ENCODE data around the gene AUTS2.

Gene AUTS2

DNA sequence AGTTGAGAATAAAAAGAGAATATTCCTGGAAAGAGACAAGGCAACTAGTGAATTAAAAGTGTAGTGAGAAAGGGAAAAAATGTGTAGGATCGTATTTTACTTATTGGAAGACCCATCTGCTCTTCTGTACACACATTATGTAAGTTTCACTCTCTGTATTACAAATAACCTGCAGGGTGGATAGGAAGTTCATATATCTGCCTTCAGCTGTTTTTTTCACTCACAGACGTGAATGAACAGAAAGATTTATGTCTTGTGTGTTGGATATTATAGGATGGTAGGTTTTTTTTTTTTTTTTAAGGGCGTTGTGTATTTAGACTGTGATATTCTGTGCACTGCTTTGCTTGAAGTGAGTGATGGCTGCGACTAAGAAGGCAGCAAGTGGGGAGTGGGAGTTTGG lies 266.5 kb downstream of the AUTS2 start:
- DNase-seq, result no peak

DNA sequence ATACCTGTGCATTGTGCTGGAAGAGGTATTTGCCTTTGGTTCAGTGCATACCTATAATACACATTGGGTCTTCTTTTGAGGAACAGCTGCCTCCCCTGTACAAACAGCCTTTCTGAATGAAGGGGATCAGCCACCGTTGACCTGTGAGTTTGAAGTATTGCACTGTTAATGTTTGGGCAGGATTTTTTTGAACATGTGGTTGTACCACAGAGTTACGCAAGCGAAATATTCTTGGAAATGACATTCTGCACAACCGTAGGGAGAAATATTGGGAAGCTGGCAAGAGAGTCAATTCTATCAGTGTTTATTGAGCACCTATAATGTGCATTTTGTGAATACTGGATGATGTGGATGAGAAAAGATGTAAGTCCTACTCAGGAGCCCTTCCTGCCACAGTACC lies 270.6 kb downstream of the AUTS2 start:
- no peak for DNase-seq

DNA sequence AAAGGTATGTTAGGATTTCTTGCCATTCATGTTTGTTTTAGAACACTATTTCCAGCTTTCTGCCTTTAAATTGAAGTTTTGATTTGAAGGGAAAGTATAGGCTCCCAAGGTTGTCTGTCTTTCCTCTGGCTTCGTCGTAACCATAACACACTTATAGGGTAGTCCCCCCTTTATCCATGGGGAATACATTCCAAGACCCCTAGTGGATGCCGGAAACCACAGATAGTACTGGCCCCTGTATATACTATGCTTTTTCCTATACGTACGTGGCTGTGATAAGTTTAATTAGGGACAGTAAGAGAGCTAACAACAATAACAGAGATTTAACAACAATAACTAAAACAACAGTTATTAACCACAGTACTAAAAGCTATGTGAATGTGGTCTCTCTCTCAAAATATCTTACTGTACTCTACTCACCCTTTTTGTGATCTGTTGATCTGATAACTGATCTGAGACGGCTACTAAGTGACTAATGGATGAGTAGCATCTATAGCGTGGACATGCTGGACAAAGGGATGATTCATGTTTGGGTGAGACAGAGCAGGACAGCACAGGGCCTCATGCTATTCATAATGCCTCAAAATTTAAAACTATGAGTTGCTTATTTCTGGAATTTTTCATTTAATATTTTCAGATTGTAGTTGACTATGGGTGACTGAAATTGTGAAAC lies 273.1 kb downstream of the AUTS2 start:
- no peak for DNase-seq

DNA sequence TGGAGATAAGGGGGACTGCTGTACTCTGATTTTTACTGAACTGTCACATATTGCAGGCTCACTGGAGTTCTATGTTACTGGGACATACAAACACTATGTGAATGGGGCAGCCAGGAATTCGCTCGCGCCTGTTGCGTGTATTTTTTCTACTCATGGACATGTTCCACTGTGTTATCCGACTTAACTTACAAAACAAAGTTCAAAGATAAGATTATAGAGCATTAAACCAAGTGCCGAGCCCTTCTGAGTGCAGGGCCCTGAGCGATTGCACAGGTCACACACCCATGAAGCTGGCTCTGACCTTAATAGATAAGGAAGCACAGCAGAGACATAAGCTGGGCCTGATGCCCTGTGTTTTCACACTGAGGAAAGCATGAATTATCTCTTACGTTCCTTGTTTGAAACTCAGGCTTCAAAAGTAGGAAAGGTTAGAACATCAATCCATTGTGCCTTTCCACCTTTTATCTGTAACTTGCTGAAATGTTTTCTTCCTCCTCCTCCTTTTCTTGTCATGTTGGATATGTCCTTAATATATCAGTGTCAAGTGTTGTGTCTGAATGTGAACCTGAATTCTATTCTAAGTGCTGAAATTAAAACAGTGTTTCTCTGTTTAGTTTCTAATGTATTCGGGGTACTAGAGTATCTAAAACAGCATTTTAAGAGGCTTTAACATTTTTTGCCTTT lies 273.8 kb downstream of the AUTS2 start:
- DNase-seq, result no peak

DNA sequence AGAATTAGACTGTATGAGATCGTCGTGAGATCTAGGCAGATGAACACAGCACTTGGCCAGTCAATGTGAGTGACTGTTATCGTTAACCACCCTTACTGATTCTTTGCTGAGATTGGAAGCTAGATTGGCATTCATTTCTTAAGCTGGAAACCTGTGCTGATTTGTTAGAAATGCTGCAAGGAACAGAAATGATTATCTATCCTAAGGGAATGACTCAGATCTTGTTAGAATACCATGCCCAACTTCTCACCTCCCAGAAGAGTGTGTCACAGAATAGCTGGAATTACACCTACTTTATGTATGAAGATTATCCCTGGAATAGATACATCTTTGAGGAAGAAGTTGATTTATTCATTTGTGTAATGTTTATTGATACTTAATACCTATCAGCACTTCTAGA lies 275.2 kb downstream of the AUTS2 start:
- DNase-seq, result no peak

DNA sequence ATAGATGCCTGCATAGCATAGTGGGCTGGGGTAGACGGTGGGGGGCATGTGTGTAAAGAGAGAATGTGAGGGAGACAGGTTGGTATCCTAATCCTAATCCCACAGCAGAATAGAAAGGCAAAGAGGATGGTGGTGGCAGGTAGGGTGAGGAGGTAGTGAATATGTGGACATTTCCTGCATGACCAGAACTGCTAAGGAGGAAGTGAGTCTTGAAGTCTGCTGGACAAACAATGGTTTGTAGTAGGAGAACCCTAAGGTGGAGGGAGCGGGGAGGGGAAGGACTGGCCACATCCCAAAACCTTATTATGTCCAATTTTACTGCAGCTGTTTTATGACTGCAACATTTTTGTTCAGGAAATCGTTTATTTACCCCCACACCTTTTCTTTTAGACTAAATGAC lies 279.7 kb downstream of the AUTS2 start:
- no peak for DNase-seq

DNA sequence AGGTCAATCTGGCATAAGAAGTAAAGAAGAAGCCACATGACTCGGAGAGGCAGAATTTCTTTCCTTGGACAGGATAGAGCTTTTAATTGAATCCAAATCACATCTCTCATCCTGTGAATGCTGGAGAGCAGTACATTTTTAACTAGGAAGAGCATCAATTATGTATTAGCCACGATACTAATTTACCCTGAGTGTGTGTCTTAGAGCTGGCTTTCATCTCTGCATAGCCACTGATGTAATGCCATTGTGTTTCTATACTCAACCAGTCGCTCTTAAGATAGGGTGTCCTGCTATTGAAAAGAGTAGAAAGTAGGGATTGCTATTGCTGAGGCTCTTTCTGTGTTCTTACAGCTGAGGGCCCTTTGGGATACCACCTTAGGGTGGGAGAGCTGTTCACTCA lies 280.3 kb downstream of the AUTS2 start:
- no peak for DNase-seq

DNA sequence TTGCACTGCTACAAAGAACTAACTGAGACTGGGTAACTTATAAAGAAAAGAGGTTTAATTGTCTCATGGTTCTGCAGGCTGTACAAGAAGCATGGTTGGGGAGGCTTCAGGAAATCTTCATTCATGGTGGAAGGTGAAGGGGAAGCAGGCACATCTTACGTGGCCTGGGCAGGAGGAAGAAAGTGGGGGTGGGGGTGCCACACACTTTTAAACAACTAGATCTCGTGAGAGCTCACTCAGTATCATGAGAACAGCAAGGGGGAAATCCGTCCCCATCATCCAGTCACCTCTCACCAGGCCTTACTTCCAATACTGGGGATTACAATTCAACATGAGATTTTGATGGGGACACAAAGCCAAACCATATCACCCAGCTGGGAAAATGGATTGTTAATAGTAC lies 281.7 kb downstream of the AUTS2 start:
- DNase-seq, result no peak

DNA sequence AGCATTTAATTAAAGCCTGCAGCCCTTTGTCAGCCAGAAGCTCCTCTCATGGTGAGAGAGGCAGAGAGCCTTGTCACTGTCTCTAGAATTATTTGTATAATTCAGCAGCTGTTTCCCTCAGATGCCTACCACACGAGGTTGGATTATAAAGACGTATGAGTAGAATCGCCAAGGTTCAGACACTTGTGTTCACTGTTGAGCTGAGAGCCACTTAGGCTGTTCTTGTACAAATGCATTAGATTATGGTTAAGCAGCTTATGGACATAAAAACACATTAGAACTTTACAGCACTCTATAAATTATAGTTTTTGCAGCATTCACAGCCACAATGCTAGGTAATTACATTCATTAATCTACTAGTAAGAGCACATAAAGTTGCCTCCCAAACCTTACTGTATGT lies 282.6 kb downstream of the AUTS2 start:
- no peak for DNase-seq

DNA sequence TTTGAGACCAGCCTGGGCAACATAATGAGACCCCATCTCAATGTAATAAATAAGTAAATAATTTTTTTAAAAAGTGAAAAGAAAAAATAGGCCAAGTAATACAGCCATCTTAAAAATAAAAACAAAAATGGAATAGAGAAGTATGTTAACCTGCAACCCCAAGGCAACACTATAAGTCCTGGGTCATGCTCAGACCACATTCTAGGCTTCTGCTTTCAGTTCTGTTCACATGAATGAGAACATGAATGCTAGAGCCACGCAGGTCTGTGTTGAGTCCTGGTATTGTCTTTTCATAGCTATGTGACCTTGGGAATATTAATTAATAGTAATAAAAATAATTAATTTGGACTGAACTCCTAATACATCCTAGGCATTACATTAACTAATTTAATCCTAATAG lies 284.0 kb downstream of the AUTS2 start:
- DNase-seq, result no peak

DNA sequence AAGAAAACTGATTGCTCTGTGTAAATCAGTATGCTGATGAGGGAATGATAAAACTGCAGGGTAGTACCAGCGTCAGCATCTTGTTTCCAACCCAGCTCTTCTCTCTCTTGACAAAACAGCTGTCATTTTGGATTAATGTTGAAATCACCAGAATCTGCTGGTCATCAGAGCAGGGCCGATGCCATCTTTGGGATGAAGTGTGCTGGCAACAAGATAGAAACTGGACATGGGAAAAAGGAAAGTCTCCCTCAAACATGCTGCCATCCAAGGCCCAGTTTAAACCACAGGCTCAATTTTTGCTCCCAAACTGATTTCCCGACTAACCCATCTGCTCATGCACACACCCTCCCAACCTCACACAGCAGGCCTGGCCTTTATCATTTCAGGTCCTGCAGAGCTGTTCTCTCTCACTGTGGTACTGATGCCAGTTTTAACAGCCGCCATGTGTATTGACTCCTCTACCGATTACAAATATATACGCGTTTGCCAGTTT lies 285.2 kb downstream of the AUTS2 start:
- DNase-seq, result no peak

DNA sequence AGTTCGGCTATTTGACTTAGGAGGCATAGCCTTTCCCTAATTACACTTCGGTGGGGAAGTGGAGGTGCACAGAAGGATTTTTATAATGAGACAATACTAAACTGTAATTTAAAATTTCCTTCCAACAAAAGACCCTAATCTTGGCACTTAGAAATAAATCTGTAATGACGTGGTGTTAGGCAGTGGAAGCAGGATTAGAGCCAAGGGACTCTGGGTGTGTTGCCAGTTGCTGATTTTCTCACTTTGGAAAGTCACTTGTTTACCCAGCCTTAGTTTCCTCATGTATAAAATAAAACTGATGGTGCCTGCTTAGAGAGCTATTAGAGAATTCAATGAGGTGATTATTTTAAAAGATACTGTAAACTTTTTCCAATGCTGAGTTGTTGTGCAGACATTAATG lies 287.2 kb downstream of the AUTS2 start:
- DNase-seq, result no peak

DNA sequence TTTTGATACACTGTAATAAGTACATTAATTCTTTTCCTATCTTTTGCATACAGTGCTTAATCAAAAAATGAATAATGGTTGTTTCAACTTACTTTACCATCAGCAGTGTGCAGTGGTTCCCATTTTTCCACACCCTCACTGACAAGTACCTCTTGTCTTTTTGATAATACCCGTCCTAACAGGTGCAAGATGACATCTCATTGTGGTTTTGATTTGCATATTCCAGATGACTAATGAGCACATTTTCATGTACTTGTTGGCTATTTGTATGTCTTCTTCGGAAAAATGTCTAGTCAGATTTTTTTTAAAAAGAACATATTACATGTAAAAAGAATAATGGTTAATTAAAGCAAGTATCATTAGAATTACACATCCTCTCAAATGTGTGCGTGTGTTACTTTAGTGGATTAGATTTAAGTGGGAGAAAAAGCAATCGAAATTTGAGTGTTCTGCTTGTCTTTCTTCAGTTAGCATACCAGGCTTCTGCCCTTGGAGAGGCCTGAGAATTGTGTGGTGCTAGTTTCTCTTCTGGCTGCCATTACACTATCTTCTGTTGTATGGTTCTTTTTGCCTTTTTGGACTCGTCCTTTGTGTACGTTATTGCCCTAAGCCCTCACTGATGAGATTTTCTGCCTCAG lies 291.2 kb downstream of the AUTS2 start:
- DNase-seq, result no peak

DNA sequence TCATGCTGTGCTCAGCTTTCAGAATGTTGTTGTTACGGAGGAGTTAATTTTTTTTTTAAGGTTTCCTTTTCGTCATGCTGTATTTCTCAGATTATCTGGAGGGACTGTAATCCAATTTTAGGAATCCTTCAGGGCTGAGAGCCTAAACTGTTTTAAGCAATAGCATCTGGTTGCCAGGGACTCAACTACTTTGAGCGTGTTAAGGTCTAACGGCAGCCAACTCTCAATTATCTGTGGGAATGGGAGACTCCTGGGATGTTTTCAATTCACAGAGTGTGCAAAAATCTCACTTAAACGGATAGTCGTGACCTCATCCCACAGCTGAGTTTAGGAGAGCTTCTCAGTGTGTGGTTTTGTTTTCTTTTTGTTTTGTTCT lies 291.7 kb downstream of the AUTS2 start:
- no peak for DNase-seq

DNA sequence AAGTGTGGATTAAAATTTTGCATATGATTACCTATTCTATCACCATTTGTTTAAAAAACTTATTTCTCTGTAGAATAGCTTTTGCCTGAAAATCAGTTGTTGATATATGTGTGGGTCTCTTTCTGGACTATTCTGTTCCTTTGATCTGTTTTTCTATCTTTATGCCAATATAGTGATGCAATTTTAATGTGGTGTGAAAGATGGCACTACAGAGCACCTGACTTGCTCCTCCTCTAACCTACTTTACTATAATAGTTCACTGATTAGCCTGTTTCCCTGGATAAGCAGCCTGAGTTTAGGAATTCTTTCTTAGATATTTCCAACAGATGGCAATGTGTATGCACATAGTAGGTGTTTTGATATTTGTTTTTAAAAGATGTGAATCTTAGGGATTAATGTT lies 294.5 kb downstream of the AUTS2 start:
- no peak for DNase-seq

DNA sequence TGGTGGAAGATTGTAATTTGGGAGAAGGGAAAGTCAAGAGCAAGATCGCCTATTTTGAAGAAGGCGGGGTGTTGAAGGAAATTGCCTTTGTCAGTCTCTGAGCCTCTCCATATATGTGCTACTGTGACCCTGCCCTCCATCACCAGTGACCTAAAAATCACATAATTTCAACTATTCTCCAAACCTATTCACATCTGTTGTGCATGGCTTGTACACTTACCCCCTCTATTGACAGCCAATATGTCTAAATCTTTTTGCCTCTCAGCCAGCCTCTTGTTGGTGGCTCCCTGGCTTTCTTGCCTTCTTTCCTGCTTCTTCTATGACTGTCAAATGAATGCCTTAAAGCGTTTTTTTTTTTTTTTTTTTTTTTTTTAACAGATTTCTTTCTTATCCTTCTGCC lies 295.6 kb downstream of the AUTS2 start:
- no peak for DNase-seq

DNA sequence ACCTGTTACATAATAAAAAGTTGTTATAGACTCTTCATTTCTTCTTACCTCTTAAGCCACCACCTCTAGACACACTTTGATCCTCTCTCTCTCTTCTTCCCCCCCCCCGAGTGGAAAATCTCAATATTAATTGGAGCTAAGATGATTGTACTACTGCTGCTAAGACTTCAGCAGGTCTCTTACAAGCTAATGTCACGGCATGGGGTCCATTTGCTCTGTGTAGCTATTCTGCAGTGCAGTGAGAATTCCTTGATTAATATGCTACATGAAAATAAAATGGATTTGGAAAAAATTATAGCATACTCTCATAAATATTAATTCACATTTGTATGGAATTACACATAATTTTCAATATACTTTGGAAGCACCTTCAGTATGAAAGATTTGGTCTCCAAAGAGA lies 297.2 kb downstream of the AUTS2 start:
- DNase-seq, result no peak

DNA sequence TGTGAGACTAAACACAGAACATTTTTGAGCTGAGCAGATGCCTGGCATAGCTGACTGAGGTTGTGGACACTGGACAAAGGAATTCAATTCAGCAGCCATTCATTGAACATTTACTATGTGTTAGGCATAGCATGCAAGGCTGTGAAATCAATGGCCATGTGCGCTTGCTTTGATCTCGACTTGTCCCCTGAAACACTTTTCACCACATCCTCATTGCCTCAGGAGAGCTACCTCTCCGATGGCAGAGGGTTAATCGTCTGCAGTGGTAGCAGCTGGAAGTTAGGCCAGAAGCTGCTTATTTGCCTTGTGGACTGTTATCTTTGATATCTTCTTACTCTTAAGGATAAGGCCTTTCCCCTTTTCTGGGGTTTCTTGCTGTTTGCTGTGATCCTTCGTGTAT lies 297.8 kb downstream of the AUTS2 start:
- no peak for DNase-seq

DNA sequence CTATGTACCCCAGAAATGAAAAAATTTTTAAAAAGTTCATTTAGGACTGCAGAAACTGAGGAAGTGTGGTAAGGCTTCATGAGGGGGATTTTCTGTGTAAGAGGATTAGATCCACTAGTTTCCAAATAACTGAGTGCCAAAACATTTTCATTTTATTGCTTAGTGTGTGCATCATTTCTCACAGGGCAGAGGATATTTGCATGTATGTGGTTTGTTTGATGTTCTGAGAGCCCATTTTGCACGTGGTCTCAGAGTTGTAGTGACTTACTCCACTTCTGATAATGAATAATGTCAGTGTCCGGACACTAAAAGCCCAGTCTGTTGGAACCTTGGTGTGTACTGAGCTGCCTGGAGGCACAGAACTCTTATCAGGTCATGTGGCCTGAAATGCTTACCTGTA lies 299.9 kb downstream of the AUTS2 start:
- no peak for DNase-seq

DNA sequence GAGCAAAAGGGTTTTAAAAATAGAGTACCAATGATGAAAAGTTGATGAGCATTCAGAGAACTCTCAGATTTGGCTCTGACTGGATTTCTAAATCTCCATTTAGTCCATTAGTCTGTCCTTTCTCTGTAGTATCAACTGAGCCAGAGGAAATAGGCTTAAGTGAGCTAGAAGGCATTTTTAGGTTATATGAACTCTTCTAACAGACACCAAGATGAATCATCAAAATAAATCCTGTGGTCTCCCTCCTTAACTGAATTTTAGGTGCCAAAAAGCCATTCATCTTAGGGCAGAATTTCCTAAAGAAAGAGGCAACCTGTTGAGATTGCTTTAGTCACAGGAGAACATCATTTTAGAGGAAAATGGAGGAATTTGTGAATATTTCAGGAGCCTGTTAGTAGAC lies 305.1 kb downstream of the AUTS2 start:
- no peak for DNase-seq

DNA sequence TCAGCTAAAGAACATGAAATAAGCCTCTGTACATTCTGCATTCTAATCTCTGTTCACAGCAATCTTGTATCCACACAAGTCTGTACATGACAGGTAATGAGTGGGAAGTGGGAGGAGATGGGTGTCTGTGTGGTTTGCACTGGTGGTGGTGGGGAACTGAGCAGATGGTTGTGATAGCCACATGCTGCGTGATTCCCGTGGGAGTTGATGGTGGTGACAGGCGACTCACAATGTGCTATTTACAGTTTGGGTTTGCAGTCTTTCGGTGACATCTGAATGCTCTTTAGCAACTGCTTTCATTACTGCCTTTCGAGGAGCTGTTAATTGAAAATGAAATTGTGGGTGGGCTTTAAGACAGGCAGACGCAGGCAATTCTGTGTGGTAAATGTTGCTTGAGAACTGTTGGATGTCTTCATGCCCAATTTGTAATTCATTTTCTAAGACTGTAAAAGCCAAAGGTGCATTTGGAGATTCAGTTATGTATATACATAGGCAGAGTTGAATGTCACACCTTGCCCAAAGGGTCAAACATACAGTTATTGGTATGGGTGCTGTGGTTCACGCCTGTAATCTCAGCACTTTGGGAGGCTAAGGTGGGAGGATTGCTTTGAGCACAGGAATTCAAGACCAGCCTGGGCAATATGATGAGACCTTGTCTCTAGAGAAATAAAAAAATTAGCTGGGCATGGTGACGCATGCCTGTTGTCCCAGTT lies 308.2 kb downstream of the AUTS2 start:
- no peak for DNase-seq

DNA sequence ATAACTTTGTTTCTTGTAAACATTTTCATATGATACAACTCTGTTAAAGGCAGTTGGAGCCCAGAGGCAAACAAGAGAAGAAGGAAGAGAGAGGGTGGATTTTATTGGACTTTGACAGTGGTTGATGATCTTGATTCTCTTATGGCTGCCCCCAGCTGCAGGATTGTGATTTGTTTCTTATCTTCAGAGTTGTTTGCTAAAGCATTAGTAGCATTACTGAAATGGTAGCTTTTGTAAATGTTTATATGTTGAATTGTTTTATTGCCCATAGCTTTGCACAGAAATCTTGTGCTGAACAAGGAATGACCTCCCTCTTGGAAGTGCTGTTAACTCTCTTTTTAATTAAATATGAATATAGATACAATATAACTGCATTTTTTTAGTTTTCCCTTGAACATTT lies 309.4 kb downstream of the AUTS2 start:
- no peak for DNase-seq

DNA sequence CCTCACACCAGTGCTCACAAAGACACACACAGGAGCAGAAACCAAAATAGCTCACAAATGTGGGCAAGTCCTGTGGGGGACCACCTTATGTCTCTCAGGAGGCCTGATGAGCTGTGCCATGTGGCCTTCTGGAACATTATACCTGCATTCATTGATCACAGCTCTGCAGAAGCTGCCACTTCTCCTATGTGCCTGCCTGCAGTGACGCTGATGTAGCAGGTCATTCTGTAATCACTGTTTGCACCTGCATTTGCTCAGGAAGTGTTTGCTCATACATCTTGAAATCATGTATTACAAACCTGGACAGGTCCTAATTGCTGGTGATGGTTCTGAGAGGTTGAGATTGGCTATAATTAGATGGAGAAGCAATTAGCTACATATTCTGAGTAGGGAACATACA lies 310.2 kb downstream of the AUTS2 start:
- DNase-seq, result no peak

DNA sequence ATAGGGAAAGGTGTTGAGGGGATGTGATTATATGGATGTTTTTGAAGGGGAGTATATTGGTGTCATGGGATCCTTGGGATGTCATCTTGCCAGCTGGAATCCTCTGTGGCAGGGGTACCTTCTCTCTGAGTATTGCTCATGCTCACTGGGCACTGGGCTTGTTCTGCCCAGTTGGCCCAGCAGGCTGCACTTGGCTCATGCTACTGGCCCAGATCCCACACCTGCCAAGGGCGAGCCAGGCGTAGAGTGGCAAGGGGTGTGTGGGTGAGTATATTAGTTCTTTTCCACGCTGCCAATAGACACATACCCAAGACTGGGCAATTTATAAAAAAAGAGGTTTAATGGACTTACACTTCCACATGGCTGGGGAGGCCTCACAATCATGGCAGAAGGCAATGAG lies 311.9 kb downstream of the AUTS2 start:
- no peak for DNase-seq

Measured in T-helper 1 cell (primary cell).